Gastrocnemius medialis (tissue), 4 donors: ENCODE measurements around the gene KCTD10. TPM values are rescaled to one million over a fixed set of nuclear protein-coding genes. Genes with fewer than 3 reads are reported as not detected.
A peak's percentile ranks its signal among the peaks of the same experiment; 100 is the strongest.

ENCODE experiments used
- ATAC-seq, 2 donors: fragments of 150-250 bp; one replicate each; pipeline ENCODE4 v1.9.1; 2016
- DNase-seq, 2 donors: peaks; one replicate each; pipeline ENCODE4 v3.0.0-alpha.2; 2019
- H3K27ac ChIP-seq, 4 donors: fragments of 200-600 bp; sonication (generic); 1 replicate in 1 of 4; 2 replicates in 3 of 4; pipeline ENCODE4 v1.5.1; 2016 to 2018; ENCODE audit warnings: mild to moderate bottlenecking in 2 of 4, moderate library complexity in 1 of 4
- H3K27me3 ChIP-seq, 3 donors: fragments of 200-600 bp; sonication (generic) in 2 of 3; 1 replicate in 1 of 3; 2 replicates in 2 of 3; pipeline versions ENCODE4 v1.5.1 to v1.6.0; 2016 to 2019; ENCODE audit warnings: mild to moderate bottlenecking in 1 of 3, moderate library complexity in 1 of 3
- H3K36me3 ChIP-seq, 2 donors: fragments of 200-600 bp; sonication (generic) in 1 of 2; one replicate each; pipeline ENCODE4 v1.5.1; 2017 to 2018
- H3K4me1 ChIP-seq, 2 donors: fragments of 200-600 bp; sonication (generic) in 1 of 2; one replicate each; pipeline ENCODE4 v1.5.1; 2016 to 2017; ENCODE audit warnings: mild to moderate bottlenecking in 2 of 2
- H3K4me3 ChIP-seq, 4 donors: fragments of 200-600 bp; sonication (generic) in 3 of 4; 1 replicate in 1 of 4; 2 replicates in 3 of 4; pipeline ENCODE4 v1.5.1; 2016 to 2019; ENCODE audit warnings: mild to moderate bottlenecking in 2 of 4
- H3K9me3 ChIP-seq, 3 donors: fragments of 200-600 bp; sonication (generic) in 2 of 3; 1 replicate in 1 of 3; 2 replicates in 2 of 3; pipeline ENCODE4 v1.5.1; 2016 to 2019
- CTCF ChIP-seq, 5 experiments: fragments of 450-650 bp in 3 of 5; fragments of 200-600 bp in 2 of 5; sonication (generic) in 2 of 5; IDR thresholded peaks in 4 of 5; conservative IDR thresholded peaks in 1 of 5; 1 replicate in 4 of 5; 2 replicates in 1 of 5; pipeline ENCODE4 v1.5.1; 2016 to 2019; ENCODE audit warnings: antibody characterized with exemption in 5 of 5, mild to moderate bottlenecking in 3 of 5, moderate library complexity in 3 of 5
- POLR2A ChIP-seq, 2 donors: fragments of 450-650 bp; IDR thresholded peaks; one replicate each; pipeline ENCODE4 v1.6.1; 2017; ENCODE audit warnings: antibody characterized with exemption in 2 of 2, mild to moderate bottlenecking in 2 of 2, moderate library complexity in 2 of 2
- in situ Hi-C, 4 donors: fragments of 200-750 bp; cut with MboI; loops; one replicate each; pipeline versions ENCODE4 v1.15.0 to v1.8.0; 2017; ENCODE audit warnings: low sequenced_read_pairs in 4 of 4
- intact Hi-C: fragments of 100-400 bp; cut with DNase I; formaldehyde crosslinking; loops from one replicate; pipeline ENCODE4 v1.15.1; 2023; ENCODE audit warnings: low total_unique reads
- total RNA-seq, 4 donors: library from RNA; depleted of rRNA; stranded (reverse); fragments of >200 nt; gene quantifications; one replicate each; pipeline versions ENCODE4 v1.1.0 to v1.2.3, GENCODE V29; 2016

The KCTD10 gene
- total RNA-seq, 4 donors from 2014 or later: 7.5 to 14.8 (median 10.6) TPM

GRCh38 chr12:109463756-109464155, 13.3 kb downstream of the KCTD10 start:
- DNase-seq: no peak
- Histone ChIP-seq H3K9me3 (no peaks in the 10 kb centered on the region), H3K27me3 (no peaks in the 10 kb centered on the region), H3K4me1 (peaks cover 63 to 76% of the 10 kb centered on the region in 2 donors), H3K27ac (peak overlapping the region; percentile 75 to 87 (median 82)), H3K36me3 (peaks cover 0 to 35% of the 10 kb centered on the region in 2 donors), H3K4me3 (peak overlapping the region in 1 of 4 donors; percentile 21)
- TF ChIP-seq POLR2A (IDR thresholded peaks at IDR 0.05): no peak
- TF ChIP-seq CTCF (IDR thresholded peaks at IDR 0.05 in 4 of 5, conservative IDR thresholded peaks at IDR 0.05 in 1 of 5): no peak
- no peak for ATAC-seq
- intact Hi-C loops (no loop called here), in situ Hi-C loops (no loop called here)

- no peaks in the 10 kb centered on the region for H3K27me3 ChIP-seq
- no peaks in the 10 kb centered on the region for H3K9me3 ChIP-seq
- in situ Hi-C loops: no loop called here
- ATAC-seq: peak; percentile 76 to 83
- intact Hi-C loops: no loop called here
- peaks cover 60 to 73% of the 10 kb centered on the region in 2 donors for H3K4me1 ChIP-seq
- H3K4me3 ChIP-seq: peak overlapping the region in 2 of 4 donors; percentile 21 to 27
- peak; percentile 42 to 76 for DNase-seq
- peak overlapping the region; percentile 75 to 87 (median 82) for H3K27ac ChIP-seq
- no peak for TF ChIP-seq POLR2A (IDR thresholded peaks at IDR 0.05)
- TF ChIP-seq CTCF (IDR thresholded peaks at IDR 0.05 in 4 of 5, conservative IDR thresholded peaks at IDR 0.05 in 1 of 5): no peak
- H3K36me3 ChIP-seq: peaks cover 0 to 32% of the 10 kb centered on the region in 2 donors
Observed at GRCh38 chr12:109462868-109463692, 14.0 kb downstream of the KCTD10 start.

- peaks cover 55 to 68% of the 10 kb centered on the region in 2 donors for H3K4me1 ChIP-seq
- TF ChIP-seq POLR2A (IDR thresholded peaks at IDR 0.05) (no peak), CTCF (IDR thresholded peaks at IDR 0.05 in 4 of 5, conservative IDR thresholded peaks at IDR 0.05 in 1 of 5) (no peak)
- ATAC-seq (peak; percentile 67 to 76), DNase-seq (peak; percentile 52 to 80)
- peaks cover 0 to 34% of the 10 kb centered on the region in 2 donors for H3K36me3 ChIP-seq
- H3K9me3 ChIP-seq: no peaks in the 10 kb centered on the region
- no peaks in the 10 kb centered on the region for H3K27me3 ChIP-seq
- H3K4me3 ChIP-seq: no peak overlapping the region
- peak overlapping the region; percentile 75 to 87 (median 82) for H3K27ac ChIP-seq
- intact Hi-C loops (no loop called here), in situ Hi-C loops (no loop called here)
Observed at GRCh38 chr12:109461846-109462756, 15.0 kb downstream of the KCTD10 start.

- H3K9me3 ChIP-seq: no peaks in the 10 kb centered on the region
- ATAC-seq: no peak
- TF ChIP-seq POLR2A (IDR thresholded peaks at IDR 0.05) (no peak), CTCF (IDR thresholded peaks at IDR 0.05 in 4 of 5, conservative IDR thresholded peaks at IDR 0.05 in 1 of 5) (no peak)
- H3K27me3 ChIP-seq: no peaks in the 10 kb centered on the region
- DNase-seq: peak in 1 of 2 donors; percentile 32
- H3K27ac ChIP-seq: peak overlapping the region; percentile 75 to 87 (median 82)
- intact Hi-C loops (no loop called here), in situ Hi-C loops (no loop called here)
- peaks cover 0 to 42% of the 10 kb centered on the region in 2 donors for H3K36me3 ChIP-seq
- H3K4me3 ChIP-seq: no peak overlapping the region
- H3K4me1 ChIP-seq: peaks cover 53 to 59% of the 10 kb centered on the region in 2 donors
Observed at GRCh38 chr12:109461049-109461845, 15.9 kb downstream of the KCTD10 start.
